Stimulated activated naive CD4-positive, alpha-beta T cell treated with Interleukin-2 at 50 U/mL for 16 hours (primary cell): Measurements from ENCODE around the gene ME2.
"Not testable (repeated sequence)": the region's sequence is repeated elsewhere in the genome, so short reads cannot be mapped to it uniquely, and the experiment has no call there.

Source experiments
- DNase-seq: peaks from one replicate; lab custom pipeline; 2025; lab: John Stamatoyannopoulos, UW

Gene ME2

GRCh38 chr18:50861617-50862016 lies 17.3 kb upstream of the ME2 start:
- DNase-seq, result no peak

DNA sequence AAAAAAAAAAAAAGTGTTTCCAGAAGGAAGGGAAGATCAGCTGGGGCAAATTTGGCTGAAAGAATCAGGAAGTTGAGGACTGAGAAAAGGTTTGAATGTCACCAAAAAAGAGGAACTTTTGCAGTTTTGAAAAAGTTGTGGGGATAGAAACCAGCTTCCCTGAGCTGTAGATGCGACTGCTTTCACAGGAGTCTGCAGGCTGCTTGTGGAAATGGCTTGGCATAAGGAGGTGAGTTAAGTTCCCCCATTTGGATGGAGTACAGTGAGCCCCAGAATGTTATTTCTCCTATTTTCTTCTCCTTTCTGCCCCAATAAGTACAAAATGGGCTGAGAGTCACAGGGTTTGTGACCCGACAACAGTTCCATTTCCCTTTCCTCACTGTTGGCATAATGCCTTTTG lies 16.5 kb upstream of the ME2 start:
- no peak for DNase-seq

DNA sequence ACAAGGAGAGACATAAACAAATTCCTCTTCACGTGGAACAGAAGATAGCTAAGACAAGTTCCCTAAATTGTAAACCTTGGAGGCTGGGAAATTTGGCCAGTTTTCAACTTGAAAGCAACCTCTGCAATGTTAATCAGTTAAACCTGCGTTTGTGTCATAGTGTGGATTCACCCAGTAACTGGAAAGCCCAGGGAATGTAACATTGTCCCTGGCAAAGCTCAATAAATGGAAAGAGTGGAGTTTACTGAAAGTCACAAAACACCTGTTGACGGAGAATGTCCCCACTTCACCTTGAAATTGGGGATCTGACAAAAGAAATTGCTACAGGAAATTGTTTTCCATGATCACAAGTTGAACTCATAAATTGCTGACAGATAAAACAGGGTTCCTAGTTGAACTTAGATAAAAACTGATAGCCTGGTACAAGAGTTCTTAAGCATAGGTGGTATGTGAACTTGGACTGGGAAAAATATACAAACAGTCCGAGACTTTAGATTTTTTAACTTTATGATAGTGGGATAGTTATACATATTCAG lies 15.0 kb upstream of the ME2 start:
- DNase-seq, result no peak

DNA sequence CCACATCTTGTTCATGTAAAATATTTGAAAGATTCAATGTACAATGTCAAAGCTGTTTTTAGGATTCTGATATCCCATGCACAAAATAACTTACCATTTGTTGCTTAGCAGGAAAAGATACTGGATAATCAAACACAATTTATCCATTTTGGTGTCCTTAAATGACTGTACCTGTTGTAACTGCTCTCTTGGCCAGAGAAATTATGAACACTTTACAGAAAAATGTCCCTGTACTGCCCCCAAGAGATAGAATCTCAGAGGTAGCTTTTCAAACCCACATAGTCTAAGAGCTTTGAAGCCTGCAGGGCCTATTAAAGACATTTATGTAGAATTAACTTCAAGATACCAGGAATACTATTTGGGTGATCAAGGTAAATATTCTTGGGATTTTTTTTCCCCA lies 12.2 kb upstream of the ME2 start:
- DNase-seq, result no peak

- DNase-seq, result no peak
Observed at GRCh38 chr18:50869150-50869549, 9.8 kb upstream of the ME2 start.

GRCh38 chr18:50870138-50870845 lies 8.6 kb upstream of the ME2 start:
- DNase-seq, result no peak

- DNase-seq, result no peak
Observed at GRCh38 chr18:50871846-50872245, 7.1 kb upstream of the ME2 start.

- no peak for DNase-seq
Observed at GRCh38 chr18:50875966-50876536, 2.9 kb upstream of the ME2 start.

- no peak for DNase-seq
Observed at GRCh38 chr18:50877545-50878265, 1.2 kb upstream of the ME2 start.

DNA sequence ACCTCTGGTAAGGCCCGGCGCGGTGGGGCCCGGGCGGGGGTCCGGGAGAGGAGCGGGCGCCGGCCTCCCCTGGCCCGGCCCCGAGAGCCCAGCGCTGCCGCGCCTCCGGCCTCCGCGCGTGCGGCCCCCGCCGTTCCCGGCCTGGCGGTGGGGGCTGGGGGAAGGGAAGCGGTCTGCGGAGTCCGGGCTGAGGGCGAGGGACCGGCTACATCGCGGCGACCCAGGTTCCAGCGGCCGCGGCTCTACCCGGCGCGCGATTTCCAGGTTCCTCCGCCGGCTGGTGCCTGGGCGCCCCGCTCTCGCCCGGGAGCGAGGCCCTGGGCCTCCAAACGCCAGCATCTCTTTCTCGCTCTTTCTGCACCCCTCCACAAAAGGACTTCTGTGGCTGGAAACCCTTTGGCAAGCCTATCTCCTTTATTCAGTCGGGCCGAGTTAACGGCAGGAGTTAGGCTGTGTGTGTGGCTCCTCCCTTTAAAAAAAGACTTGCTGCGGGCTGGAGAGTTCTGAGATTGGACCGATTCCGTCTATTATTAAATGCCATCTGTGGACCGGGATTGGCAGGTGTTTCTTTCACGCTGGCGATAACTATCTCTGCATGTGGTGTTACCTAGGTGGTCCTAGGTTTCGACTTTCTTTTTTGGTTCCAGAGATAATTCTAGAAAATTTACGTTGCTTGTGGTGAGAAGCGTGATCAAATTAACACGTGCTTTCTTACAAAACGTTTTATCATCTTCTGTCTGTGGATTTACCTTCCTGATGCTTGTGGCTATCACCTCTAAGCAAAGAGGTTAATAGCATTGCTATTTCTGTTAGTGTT lies 592 bp downstream of the ME2 start:
- DNase-seq, result peak; percentile 34

GRCh38 chr18:50880119-50880465 lies 1.2 kb downstream of the ME2 start:
- DNase-seq, result no peak

DNA sequence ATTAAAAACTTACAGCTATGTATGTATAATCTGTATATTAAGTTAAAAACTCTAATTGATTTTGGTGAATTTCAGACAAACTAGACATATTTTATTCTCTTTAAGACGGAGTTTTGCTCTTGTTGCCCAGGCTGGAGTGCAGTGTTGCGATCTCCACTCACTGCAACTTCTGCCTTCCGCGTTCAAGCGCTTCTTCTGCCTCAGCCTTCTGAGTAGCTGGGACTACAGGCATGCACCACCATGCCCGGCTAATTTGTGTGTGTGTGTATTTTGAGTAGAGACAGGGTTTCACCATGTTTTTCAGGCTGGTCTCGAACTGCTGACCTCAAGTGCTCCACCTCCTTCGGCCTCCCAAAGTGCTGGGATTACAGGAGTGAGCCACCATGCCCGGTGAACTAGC lies 2.0 kb downstream of the ME2 start:
- DNase-seq, result not testable (repeated sequence)

- no peak for DNase-seq
Observed at GRCh38 chr18:50886929-50887328, 8.0 kb downstream of the ME2 start.

DNA sequence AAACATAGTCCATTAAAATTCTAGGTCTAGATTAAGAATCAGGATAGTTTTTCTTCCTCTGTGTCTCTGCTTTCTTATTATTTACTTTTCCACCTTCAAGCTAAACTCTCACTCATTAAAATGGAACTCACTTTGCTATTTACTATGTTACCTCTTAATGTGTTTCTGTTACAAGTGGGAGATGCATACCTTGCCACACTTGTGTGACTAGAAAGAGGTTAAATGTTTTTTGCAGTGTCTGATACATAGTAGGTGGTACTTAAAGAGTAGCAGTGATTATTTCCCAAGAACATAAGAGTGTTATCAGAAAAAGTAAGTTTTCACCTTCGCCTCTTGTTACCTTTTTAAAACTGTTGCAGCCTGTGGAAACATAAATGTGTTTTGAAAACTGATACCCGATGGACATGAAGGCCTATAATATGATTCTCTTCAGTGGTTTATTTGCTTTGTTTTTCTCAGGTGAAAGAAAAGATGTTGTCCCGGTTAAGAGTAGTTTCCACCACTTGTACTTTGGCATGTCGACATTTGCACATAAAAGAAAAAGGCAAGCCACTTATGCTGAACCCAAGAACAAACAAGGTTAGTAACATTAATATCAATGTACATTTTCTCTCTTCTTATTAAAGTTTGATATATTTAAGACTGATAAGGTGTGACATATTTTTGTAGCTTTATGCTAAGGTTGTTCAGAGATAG lies 16.6 kb downstream of the ME2 start:
- DNase-seq, result no peak

DNA sequence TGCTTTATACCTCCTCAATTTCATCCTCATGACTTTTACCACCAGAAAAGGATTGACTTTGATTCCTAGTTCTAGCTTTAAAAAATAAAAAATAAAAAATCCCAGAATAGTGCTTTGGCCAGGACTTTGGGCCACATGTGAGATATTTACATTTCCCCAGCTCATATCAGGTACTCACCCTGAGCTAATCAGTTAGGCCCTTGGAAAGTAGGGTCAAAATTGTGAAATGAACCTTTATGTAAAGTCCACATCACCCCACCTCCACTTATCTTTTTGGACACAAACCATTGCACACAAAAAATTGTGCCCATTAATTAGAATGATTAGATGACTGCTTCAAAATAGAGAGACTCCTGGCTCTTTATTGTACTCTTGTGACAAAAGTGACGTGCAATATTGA lies 17.2 kb downstream of the ME2 start:
- DNase-seq, result no peak

DNA sequence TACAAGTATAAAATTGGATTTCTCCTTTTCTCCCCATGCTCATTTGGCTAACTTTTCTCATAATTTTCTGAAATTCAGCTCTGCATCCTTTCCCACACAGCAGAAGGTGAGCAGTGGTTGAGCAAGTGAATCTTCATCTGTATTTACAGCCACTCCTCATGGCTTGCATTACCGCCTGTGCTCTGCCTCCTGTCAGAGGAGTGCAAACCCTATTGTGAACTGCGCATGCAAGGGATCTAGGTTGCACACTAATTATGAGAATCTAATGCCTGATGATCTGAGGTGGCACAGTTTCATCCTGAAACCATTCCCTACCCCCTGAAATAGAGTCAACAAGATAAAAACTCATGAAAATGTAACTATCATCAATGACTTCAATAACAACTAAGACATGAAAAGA lies 20.0 kb downstream of the ME2 start:
- no peak for DNase-seq

GRCh38 chr18:50902797-50903196 lies 23.9 kb downstream of the ME2 start:
- DNase-seq, result no peak

- DNase-seq, result no peak
Observed at GRCh38 chr18:50906843-50907242, 27.9 kb downstream of the ME2 start.

DNA sequence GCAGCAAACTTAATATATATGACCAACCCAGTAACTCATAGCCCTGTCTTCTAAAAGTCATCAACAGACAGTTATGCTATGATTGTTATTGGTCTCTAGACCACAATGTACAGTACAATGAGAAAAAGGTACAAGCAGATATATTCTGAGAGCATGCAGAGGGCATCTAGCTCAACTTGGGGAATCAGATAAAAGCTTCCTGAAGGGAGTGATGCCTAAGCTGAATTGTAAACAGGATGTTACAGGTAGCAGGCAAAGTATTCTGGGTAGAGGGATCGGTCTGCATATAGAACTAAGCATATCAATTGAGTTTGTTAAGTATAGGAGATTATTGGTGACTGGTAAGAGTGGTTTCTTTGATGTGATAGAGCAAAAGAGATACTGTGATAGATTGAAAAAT lies 30.3 kb downstream of the ME2 start:
- no peak for DNase-seq

DNA sequence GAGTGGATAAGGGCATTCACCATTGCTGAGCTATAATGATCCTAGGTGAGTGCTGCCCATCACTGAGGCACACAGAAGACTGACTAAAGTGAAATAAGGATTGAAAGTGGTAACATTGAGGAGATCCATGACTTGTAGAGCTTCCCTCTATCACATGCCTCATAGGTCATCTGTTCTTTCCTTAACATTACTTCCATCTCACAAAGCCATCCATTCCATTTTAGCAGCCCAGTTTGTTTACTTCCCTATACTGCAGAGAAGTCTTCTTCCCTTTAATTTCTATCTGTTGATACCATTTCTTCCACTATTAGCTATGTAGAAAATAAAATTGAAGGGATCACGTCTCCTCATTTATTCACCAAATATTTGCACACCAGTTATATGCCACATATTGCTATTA lies 32.1 kb downstream of the ME2 start:
- DNase-seq, result no peak

DNA sequence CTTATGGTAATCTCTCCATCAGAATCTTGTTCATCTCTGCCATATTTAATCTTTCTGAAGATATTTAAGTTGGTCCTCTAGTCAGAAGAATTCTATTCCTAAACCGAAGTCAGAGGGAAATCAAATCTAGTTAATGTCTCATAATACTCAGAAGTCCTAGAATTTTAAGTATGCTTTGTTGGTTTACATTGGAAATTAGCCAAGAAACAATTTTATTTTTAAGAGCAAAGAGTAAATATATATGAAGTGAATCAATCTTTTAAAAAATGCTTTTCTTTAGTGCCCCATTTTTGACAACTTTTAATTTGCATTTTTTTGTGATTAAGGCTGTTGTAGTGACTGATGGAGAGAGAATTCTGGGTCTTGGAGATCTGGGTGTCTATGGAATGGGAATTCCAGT lies 38.1 kb downstream of the ME2 start:
- DNase-seq, result no peak

GRCh38 chr18:50918153-50918552 lies 39.2 kb downstream of the ME2 start:
- no peak for DNase-seq
